Stimulated activated CD8-positive, alpha-beta memory T cell treated with anti-CD3 and anti-CD28 coated beads, Interleukin-15, amount 100 ng/mL, for 4 hours (primary cell): ENCODE results near the gene KCNC4.

ENCODE experiments used
- DNase-seq, 2 donors: peaks; one replicate each; pipeline ENCODE4 v3.0.0-alpha.2; 2020; ENCODE audit warnings: low read depth in 2 of 2

The KCNC4 gene

GRCh38 chr1:110230381-110231199 is 20.5 kb downstream of the KCNC4 start:
- DNase-seq: no peak

GRCh38 chr1:110233861-110234260 is 23.7 kb downstream of the KCNC4 start:
- DNase-seq: no peak

- no peak for DNase-seq
These were observed 24.6 kb downstream of the KCNC4 start for GRCh38 chr1:110234691-110235090.

GRCh38 chr1:110235181-110235833 is 25.2 kb downstream of the KCNC4 start:
- no peak for DNase-seq

- no peak for DNase-seq
These were observed 25.9 kb downstream of the KCNC4 start for GRCh38 chr1:110235834-110236682.

- no peak for DNase-seq
These were observed 27.5 kb downstream of the KCNC4 start for GRCh38 chr1:110237386-110238152.

GRCh38 chr1:110239441-110240430 is 29.6 kb downstream of the KCNC4 start:
- DNase-seq: no peak

GRCh38 chr1:110240476-110241210 is 30.5 kb downstream of the KCNC4 start:
- DNase-seq: no peak

- DNase-seq: no peak
These were observed 31.4 kb downstream of the KCNC4 start for GRCh38 chr1:110241516-110241915.

GRCh38 chr1:110242062-110242461 is 31.9 kb downstream of the KCNC4 start:
- DNase-seq: no peak

- no peak for DNase-seq
These were observed 32.6 kb downstream of the KCNC4 start for GRCh38 chr1:110242731-110243130.

GRCh38 chr1:110243146-110243545 is 33.0 kb downstream of the KCNC4 start:
- DNase-seq: no peak

GRCh38 chr1:110243574-110243973 is 33.5 kb downstream of the KCNC4 start:
- no peak for DNase-seq

GRCh38 chr1:110245876-110246620 is 35.9 kb downstream of the KCNC4 start:
- DNase-seq: no peak

- no peak for DNase-seq
These were observed 38.6 kb downstream of the KCNC4 start for GRCh38 chr1:110248746-110249145.

GRCh38 chr1:110249256-110249655 is 39.1 kb downstream of the KCNC4 start:
- DNase-seq: no peak

- no peak for DNase-seq
These were observed 39.9 kb downstream of the KCNC4 start for GRCh38 chr1:110250008-110250407.

- DNase-seq: no peak
These were observed 40.6 kb downstream of the KCNC4 start for GRCh38 chr1:110250749-110251148.

- no peak for DNase-seq
These were observed 43.1 kb downstream of the KCNC4 start for GRCh38 chr1:110253213-110253612.
